ENCODE measurements around the gene OSBPL2. TPM values are rescaled to one million over a fixed set of nuclear protein-coding genes. Genes with fewer than 3 reads are reported as not detected.

The OSBPL2 gene
- total RNA-seq, 1 donor from 2014 or later = 55.3 TPM

- peak overlapping the region; percentile 99 for H3K27ac ChIP-seq (replicated peaks)
- no peaks in the 10 kb centered on the region for H3K27me3 ChIP-seq (ENCODE audit: low read depth)
- intact Hi-C loops (cut with micrococcal nuclease) = loop anchor here (5.0 kb wide), 1 partner anchor 81 kb away; no protein-coding TSS in a partner anchor
- peaks cover 53% of the 10 kb centered on the region for H3K4me1 ChIP-seq
- H3K9me3 ChIP-seq (replicated peaks) = no peaks in the 10 kb centered on the region
- DNase-seq = no peak
- TF ChIP-seq CTCF (IDR thresholded peaks at IDR 0.05; ENCODE audit: borderline replicate concordance) = no peak
- H3K36me3 ChIP-seq = peaks cover 41% of the 10 kb centered on the region
- H3K4me3 ChIP-seq = peak overlapping the region; percentile 94
Observed at GRCh38 chr20:62301111-62301668, 62.9 kb downstream of the OSBPL2 start.

GRCh38 chr20:62301773-62302340 is 63.5 kb downstream of the OSBPL2 start:
- DNase-seq = peak; percentile 92
- Histone ChIP-seq H3K4me3 (peak overlapping the region; percentile 94), H3K9me3 (replicated peaks) (no peaks in the 10 kb centered on the region), H3K27ac (replicated peaks) (peak overlapping the region; percentile 99), H3K4me1 (peaks cover 54% of the 10 kb centered on the region), H3K36me3 (peaks cover 41% of the 10 kb centered on the region), H3K27me3 (ENCODE audit: low read depth) (no peaks in the 10 kb centered on the region)
- peak; percentile 91 for TF ChIP-seq CTCF (IDR thresholded peaks at IDR 0.05; ENCODE audit: borderline replicate concordance)
- intact Hi-C loops (cut with micrococcal nuclease) = loop anchor here (5.0 kb wide), 1 partner anchor 80 kb away; no protein-coding TSS in a partner anchor

- Histone ChIP-seq H3K4me1 (peaks cover 49% of the 10 kb centered on the region), H3K9me3 (replicated peaks) (no peaks in the 10 kb centered on the region), H3K36me3 (peaks cover 47% of the 10 kb centered on the region), H3K27me3 (ENCODE audit: low read depth) (no peaks in the 10 kb centered on the region), H3K4me3 (peak within 1 kb of the TSS; percentile 94), H3K27ac (replicated peaks) (peak within 1 kb of the TSS; percentile 99)
- peak; percentile 96 for DNase-seq
- intact Hi-C loops (cut with micrococcal nuclease) = loop anchor here (5.0 kb wide), 1 partner anchor 80 kb away; no protein-coding TSS in a partner anchor
- peak; percentile 96 for TF ChIP-seq CTCF (IDR thresholded peaks at IDR 0.05; ENCODE audit: borderline replicate concordance)
Observed at GRCh38 chr20:62302341-62303061, 64.2 kb downstream of the OSBPL2 start, which contains the start of gene ADRM1. Gene ADRM1 (plus strand): TSS chr20:62302997. CDS start chr20:62303569, 572 bp downstream.

- peaks cover 53% of the 10 kb centered on the region for H3K4me1 ChIP-seq
- H3K27me3 ChIP-seq (ENCODE audit: low read depth) = no peaks in the 10 kb centered on the region
- H3K27ac ChIP-seq (replicated peaks) = peak overlapping the region; percentile 99
- TF ChIP-seq CTCF (IDR thresholded peaks at IDR 0.05; ENCODE audit: borderline replicate concordance) = no peak
- no peak for DNase-seq
- intact Hi-C loops (cut with micrococcal nuclease) = loop anchor here (5.0 kb wide), 1 partner anchor 79 kb away; no protein-coding TSS in a partner anchor
- H3K9me3 ChIP-seq (replicated peaks) = no peaks in the 10 kb centered on the region
- H3K4me3 ChIP-seq = peak overlapping the region; percentile 94
- peaks cover 49% of the 10 kb centered on the region for H3K36me3 ChIP-seq
Observed at GRCh38 chr20:62303062-62303339, 64.7 kb downstream of the OSBPL2 start.

- TF ChIP-seq CTCF (IDR thresholded peaks at IDR 0.05; ENCODE audit: borderline replicate concordance) = no peak
- Histone ChIP-seq H3K4me1 (peaks cover 53% of the 10 kb centered on the region), H3K9me3 (replicated peaks) (no peaks in the 10 kb centered on the region), H3K36me3 (peaks cover 49% of the 10 kb centered on the region), H3K27ac (replicated peaks) (peak overlapping the region; percentile 99), H3K4me3 (peak overlapping the region; percentile 94), H3K27me3 (ENCODE audit: low read depth) (no peaks in the 10 kb centered on the region)
- intact Hi-C loops (cut with micrococcal nuclease) = loop anchor here (5.0 kb wide), 1 partner anchor 79 kb away; no protein-coding TSS in a partner anchor
- no peak for DNase-seq
Observed at GRCh38 chr20:62303340-62304226, 65.3 kb downstream of the OSBPL2 start.

All from left ventricle myocardium inferior (tissue), 1 donor.